AG09309 (cell line): ENCODE results near the gene CHST4.

Source experiments
- DNase-seq: peaks from one replicate; pipeline ENCODE4 v3.0.0-alpha.2; 2010; ENCODE audit warnings: low read depth
- H3K4me3 ChIP-seq: 2 replicates; pipeline ENCODE4 v1.5.1; 2011; ENCODE audit warnings: mild to moderate bottlenecking, low read depth, low read length, moderate library complexity; ENCODE audit not compliant: control insufficient read depth
- CTCF ChIP-seq: IDR thresholded peaks from 2 replicates; pipeline ENCODE4 v1.5.1; 2011; ENCODE audit warnings: mild to moderate bottlenecking, low read depth, low read length, inconsistent platforms; ENCODE audit not compliant: insufficient read depth, control insufficient read depth; ENCODE audit errors: missing control alignments

The CHST4 gene

GRCh38 chr16:71526111-71526631 is at the start of gene CHST4:
CHST4 (plus strand) TSS chr16:71526426; CDS start chr16:71536678, 10,252 bp downstream.
- H3K4me3 ChIP-seq = no peak within 1 kb of the TSS
- no peak for TF ChIP-seq CTCF
- peak; percentile 7 for DNase-seq

- no peak for DNase-seq
- no peak for TF ChIP-seq CTCF
- no peak overlapping the region for H3K4me3 ChIP-seq
Measured at GRCh38 chr16:71476457-71477124, 49.6 kb upstream of the CHST4 start.

GRCh38 chr16:71479420-71479819 is 46.8 kb upstream of the CHST4 start:
- TF ChIP-seq CTCF = peak; percentile 53
- no peak for DNase-seq
- no peak overlapping the region for H3K4me3 ChIP-seq

GRCh38 chr16:71480956-71481355 is 45.3 kb upstream of the CHST4 start:
- no peak for TF ChIP-seq CTCF
- DNase-seq = no peak

GRCh38 chr16:71482569-71482968 is 43.7 kb upstream of the CHST4 start:
- no peak overlapping the region for H3K4me3 ChIP-seq
- no peak for DNase-seq
- TF ChIP-seq CTCF = no peak

More at GRCh38 chr16:71480956-71481355, 45.3 kb upstream of the CHST4 start:
- no peak overlapping the region for H3K4me3 ChIP-seq

GRCh38 chr16:71484006-71484893 is 42.0 kb upstream of the CHST4 start:
- no peak for TF ChIP-seq CTCF
- peak; percentile 87 for DNase-seq
- H3K4me3 ChIP-seq = peak overlapping the region; percentile 60
